Gastroesophageal sphincter (tissue), 3 donors: ENCODE results near the gene ADH6.

Source experiments
- EP300 ChIP-seq: sonication (generic); formaldehyde crosslinking; IDR thresholded peaks from one replicate; pipeline ENCODE4 v1.6.1; 2017; ENCODE audit warnings: antibody characterized with exemption, mild to moderate bottlenecking
- POLR2AphosphoS5 ChIP-seq: sonication (generic); formaldehyde crosslinking; IDR thresholded peaks from one replicate; pipeline ENCODE4 v1.6.1; 2017; ENCODE audit warnings: antibody characterized with exemption
- TF ChIP-seq, protein P1 (sequence below), 4 experiments: fragments of 200-600 bp in 2 of 4; fragments of 450-650 bp in 2 of 4; sonication (generic) in 1 of 4; IDR thresholded peaks; one replicate each; pipeline ENCODE4 v1.5.1; 2017 to 2019; ENCODE audit warnings: antibody characterized with exemption in 4 of 4, mild to moderate bottlenecking in 2 of 4, moderate library complexity in 2 of 4

- TF ChIP-seq, protein P1, sequence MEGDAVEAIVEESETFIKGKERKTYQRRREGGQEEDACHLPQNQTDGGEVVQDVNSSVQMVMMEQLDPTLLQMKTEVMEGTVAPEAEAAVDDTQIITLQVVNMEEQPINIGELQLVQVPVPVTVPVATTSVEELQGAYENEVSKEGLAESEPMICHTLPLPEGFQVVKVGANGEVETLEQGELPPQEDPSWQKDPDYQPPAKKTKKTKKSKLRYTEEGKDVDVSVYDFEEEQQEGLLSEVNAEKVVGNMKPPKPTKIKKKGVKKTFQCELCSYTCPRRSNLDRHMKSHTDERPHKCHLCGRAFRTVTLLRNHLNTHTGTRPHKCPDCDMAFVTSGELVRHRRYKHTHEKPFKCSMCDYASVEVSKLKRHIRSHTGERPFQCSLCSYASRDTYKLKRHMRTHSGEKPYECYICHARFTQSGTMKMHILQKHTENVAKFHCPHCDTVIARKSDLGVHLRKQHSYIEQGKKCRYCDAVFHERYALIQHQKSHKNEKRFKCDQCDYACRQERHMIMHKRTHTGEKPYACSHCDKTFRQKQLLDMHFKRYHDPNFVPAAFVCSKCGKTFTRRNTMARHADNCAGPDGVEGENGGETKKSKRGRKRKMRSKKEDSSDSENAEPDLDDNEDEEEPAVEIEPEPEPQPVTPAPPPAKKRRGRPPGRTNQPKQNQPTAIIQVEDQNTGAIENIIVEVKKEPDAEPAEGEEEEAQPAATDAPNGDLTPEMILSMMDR (IDR thresholded peaks at IDR 0.05): no peak
- TF ChIP-seq EP300 (no peak), POLR2AphosphoS5 (no peak)
Observed at GRCh38 chr4:99202094-99202493, 17.0 kb downstream of the ADH6 start.
